KG1 (cell line): ENCODE measurements around the gene TNK1.
"Not testable (repeated sequence)": the region's sequence is repeated elsewhere in the genome, so short reads cannot be mapped to it uniquely, and the experiment has no call there.

Source experiments
- DNase-seq: peaks from one replicate; lab custom pipeline; 2025; lab: John Stamatoyannopoulos, UW

Gene TNK1

DNA sequence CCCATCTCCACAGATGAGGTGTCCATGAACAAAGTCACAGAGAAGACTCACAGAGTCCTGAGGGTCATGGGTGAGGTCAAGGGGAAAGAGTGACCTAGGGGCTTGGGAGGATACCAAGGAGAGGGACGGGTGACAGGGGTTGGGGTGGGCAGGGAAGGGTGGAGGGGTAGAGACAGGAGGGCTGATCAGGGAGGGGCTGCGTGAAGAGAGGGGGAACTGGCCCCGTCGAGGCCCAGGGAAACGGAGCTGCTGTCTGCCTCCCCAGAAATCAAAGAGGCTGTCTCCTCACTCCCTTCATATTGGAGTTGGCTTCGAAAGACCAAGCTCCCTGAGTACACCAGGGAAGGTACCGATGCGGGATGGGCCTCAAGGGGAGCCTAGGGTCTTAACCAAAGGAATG, 25.3 kb upstream of the TNK1 start:
- no peak for DNase-seq

DNA sequence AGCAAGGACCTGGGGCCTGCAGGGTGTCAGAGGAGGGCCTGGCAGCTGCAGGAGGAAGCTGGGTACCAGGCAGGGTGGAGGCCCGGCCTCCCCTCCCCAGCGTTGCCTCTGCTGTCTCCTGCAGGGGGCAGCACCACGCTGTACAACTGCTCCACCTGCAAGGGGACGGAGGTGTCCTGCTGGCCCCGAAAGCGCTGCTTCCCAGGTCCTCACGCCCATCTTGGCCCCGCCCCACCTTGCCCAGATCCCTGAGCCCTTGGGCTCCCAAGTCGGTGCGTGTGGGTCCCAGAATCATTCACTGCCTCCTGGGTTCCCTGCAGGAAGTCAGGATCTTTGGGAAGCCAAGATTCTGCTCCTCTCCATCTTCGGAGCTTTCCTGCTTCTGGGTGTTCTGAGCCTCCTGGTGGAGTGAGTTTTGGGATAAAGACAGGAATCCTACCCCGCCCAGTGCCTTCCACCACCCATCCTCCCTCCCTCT, 24.8 kb upstream of the TNK1 start:
- peak; percentile 32 for DNase-seq

DNA sequence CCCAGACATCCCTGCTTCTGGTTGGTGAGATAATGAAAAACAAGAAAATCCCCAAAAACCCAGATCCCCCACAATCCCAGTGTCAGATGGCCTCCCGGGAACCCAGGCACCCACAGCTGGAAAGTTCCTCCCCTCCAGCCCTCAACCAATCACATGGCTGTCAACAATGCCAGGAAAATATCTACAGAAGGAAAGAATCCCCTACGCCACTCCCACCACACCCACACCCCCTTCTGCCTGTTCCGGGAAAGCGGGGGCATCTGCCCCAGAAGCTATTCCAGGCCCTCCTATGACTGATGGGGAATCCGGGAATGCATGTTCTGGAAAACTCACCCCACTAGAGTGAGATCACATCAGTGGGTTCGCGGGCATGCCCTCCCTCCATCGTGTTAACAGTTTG, 24.1 kb upstream of the TNK1 start:
- no peak for DNase-seq

GRCh38 chr17:7357381-7357780, 23.5 kb upstream of the TNK1 start:
- no peak for DNase-seq

- no peak for DNase-seq
Measured at GRCh38 chr17:7361906-7362305, 19.0 kb upstream of the TNK1 start.

- DNase-seq: no peak
Measured at GRCh38 chr17:7363311-7363710, 17.6 kb upstream of the TNK1 start.

- DNase-seq: not testable (repeated sequence)
Measured at GRCh38 chr17:7365963-7366362, 14.9 kb upstream of the TNK1 start.

DNA sequence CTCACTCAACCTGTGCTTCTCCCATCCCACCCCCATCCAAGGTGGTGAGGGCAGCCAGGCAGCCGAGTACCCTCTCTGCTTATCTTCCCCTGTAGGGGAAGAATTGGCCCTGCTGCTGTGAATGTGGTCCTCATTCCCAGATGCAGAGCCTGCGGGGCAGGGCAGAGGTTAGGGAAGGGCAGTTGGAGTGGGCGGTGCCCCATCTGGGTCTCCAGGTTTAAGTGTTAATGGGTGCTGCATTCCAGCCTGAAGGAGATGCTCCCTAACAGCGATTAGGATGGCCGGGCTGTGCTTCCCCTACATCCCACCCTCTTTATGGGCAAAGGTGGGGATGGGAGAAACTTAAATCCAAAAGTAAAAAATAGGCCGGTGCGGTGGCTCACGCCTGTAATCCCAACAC, 13.8 kb upstream of the TNK1 start:
- DNase-seq: no peak

- no peak for DNase-seq
Measured at GRCh38 chr17:7367918-7368598, 12.8 kb upstream of the TNK1 start.

- DNase-seq: not testable (repeated sequence)
Measured at GRCh38 chr17:7368599-7368994, 12.3 kb upstream of the TNK1 start.

DNA sequence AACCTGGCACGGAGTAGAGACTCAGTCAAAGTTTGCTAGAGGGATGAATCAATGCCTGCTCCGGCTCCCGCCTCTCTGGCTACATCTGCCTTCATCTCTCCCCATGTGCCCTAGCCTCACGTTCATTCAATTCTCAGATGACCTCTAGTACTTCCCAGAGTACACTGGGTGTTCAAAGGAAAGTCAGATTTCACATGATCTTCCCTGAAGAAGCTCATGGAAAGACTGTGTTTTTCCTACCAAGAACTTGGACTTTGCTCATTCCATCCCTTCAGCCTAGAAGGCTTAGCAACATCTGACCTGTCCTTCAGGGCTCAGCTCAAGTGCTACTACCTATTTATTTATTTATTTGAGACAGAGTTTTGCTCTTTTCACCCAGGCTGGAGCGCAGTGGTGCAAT, 11.1 kb upstream of the TNK1 start:
- no peak for DNase-seq

DNA sequence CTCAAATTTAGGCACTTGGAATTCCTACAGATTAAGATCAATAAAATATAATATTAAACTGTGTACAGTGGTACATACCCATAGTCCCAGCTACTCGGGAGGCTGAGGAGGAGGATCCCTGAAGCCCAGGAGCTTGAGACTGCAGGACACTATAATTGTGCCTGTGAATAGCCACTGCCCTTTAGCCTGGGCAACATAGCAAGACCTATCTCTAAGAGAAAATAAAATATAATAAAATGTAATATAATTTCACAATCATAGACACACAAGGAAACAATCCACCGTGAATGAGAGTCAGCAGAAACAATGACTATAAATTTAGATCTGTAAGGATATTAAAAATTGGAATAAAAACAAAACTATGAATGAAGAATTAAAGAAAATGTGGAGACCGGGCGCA, 10.0 kb upstream of the TNK1 start:
- no peak for DNase-seq

- DNase-seq: no peak
Measured at GRCh38 chr17:7374353-7374752, 6.5 kb upstream of the TNK1 start.

DNA sequence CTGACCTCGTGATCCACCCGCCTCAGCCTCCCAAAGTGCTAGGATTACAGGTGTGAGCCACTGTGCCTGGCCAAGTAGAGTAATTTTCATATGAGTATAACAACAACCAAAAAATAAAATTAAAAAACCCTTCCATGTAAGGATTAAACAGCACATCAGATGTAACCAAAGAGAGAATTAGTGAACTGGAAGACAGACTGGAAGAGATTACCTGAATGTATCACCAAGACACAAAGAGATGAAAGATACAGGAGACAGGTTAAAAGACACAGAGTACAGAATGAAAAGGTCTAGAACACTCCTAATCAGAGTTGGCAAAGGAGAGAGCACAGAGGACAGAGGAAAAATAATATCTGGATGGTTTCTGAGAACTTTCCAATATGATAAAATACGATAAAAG, 1.8 kb upstream of the TNK1 start:
- DNase-seq: no peak

DNA sequence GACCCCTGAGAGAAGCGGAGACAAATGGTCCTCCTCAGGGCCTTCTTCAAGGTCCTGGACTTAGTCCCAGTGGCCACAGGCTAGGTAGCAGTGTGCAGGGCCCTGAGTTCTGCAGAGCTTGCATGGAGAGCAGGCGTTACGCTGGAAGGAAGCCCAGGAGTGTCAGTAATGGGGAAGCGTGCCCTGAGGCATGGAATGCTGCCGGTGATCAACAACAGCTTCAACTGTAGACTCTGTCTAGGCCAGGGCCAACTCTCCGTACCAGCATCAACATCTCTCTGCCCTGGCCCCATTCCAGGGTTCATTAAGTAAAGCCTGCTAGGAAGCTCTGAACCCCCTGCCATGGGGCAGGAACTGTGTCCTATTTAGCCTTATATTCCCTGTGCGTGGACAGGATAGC, 568 bp upstream of the TNK1 start:
- no peak for DNase-seq

DNA sequence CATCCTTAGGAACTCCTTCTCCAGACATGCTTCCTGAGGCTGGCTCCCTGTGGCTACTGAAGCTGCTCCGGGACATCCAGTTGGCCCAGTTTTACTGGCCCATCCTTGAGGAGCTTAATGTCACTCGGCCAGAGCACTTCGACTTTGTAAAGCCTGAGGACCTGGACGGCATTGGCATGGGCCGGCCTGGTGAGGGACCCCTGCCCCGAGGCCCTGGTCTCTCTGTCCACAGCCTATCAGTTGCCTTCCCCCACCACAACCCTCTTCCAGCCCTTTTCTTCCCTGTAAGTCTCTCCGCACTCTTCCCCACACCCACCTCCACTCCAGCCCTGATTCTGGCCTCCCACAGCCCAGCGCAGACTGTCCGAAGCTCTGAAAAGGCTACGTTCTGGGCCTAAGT, 2.0 kb downstream of the TNK1 start:
- no peak for DNase-seq

GRCh38 chr17:7383371-7383741, 2.5 kb downstream of the TNK1 start:
- no peak for DNase-seq

- no peak for DNase-seq
Measured at GRCh38 chr17:7383742-7384488, 3.0 kb downstream of the TNK1 start.

DNA sequence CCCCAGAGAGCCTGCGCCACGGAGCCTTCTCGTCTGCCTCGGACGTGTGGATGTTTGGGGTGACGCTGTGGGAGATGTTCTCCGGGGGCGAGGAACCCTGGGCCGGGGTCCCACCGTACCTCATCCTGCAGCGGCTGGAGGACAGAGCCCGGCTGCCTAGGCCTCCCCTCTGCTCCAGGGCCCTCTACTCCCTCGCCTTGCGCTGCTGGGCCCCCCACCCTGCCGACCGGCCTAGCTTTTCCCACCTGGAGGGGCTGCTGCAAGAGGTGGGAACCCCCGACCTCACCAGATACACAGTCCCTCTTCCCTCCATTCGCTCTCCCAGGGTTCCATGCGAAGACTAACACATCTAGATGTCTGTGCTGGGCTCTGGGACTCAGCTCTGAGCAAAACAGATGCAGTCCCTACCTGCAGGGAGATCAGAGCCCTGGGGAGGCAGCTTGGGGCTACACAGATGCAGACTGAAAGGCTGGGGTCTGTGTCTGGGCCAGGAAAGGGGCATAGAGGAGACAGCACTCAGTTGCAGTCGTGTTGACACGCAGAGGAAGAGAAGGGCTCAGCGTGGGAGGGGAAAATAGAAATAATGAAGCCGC, 3.7 kb downstream of the TNK1 start:
- DNase-seq: no peak

- no peak for DNase-seq
Measured at GRCh38 chr17:7388856-7389255, 8.0 kb downstream of the TNK1 start.

- DNase-seq: no peak
Measured at GRCh38 chr17:7389924-7390910, 9.3 kb downstream of the TNK1 start.

- no peak for DNase-seq
Measured at GRCh38 chr17:7391307-7391706, 10.4 kb downstream of the TNK1 start.
